GM12878 (cell line): ENCODE results near the gene MCF2L2. TPM values are rescaled to one million over a fixed set of nuclear protein-coding genes. Genes with fewer than 3 reads are reported as not detected.

Experiments
- ATAC-seq: fragments of 200-7000 bp; cut with Tn5 transposase; 3 replicates; pipeline ENCODE4 v1.9.1; 2020; ENCODE audit warnings: mild to moderate bottlenecking, moderate library complexity
- BruUV-seq: library from RNA; stranded (reverse); fragments of 400-500 nt; replicated peaks from 2 replicates; lab custom pipeline; 2021; lab: Mats Ljungman, UMichigan
- CTCF ChIA-PET: fragments of 300-600 bp; sonication (Branson Sonifier 250); formaldehyde crosslinking; extraction: SDS; loops from one replicate; lab custom pipeline; 2021; ENCODE audit warnings: inconsistent platforms; lab: Yijun Ruan, JAX
- POLR2A ChIA-PET: fragments of 350-600 bp; formaldehyde crosslinking; extraction: SDS; loops from one replicate; lab custom pipeline; 2021; ENCODE audit warnings: inconsistent platforms; lab: Charles Lee
- RAD21 ChIA-PET: fragments of 300-600 bp; sonication (Branson Sonifier 250); formaldehyde crosslinking; loops from one replicate; lab custom pipeline; 2023; ENCODE audit warnings: antibody characterized with exemption; ENCODE audit not compliant: unreplicated experiment; lab: Charles Lee
- SMC1A ChIA-PET: fragments of 300-600 bp; sonication (Branson Sonifier 250); formaldehyde crosslinking; loops from one replicate; lab custom pipeline; 2023; ENCODE audit not compliant: unreplicated experiment, uncharacterized antibody; lab: Charles Lee
- DNase-seq: peaks from one replicate; pipeline ENCODE4 v3.0.0-alpha.2; 2011; ENCODE audit warnings: low read depth, low spot score
- FAIRE-seq: peaks from 3 replicates; lab custom pipeline; 2011; peaks lifted over from hg19 to GRCh38; lab: Jason Lieb, UNC
- H2AFZ ChIP-seq: 2 replicates; pipeline ENCODE4 v1.6.0; 2011; ENCODE audit warnings: low read depth, low read length, control low read depth; ENCODE audit not compliant: control insufficient read depth
- H3K27ac ChIP-seq: 2 replicates; pipeline ENCODE4 v1.5.1; 2011; ENCODE audit warnings: control low read depth; ENCODE audit not compliant: control insufficient read depth, insufficient read depth
- H3K27me3 ChIP-seq, 2 experiments: replicated peaks in 1 of 2; 2 replicates each; pipeline versions ENCODE4 v1.6.0 to v1.6.1; 2011; ENCODE audit warnings: low read length in 1 of 2; ENCODE audit not compliant: control insufficient read depth in 2 of 2, insufficient read depth in 2 of 2
- H3K36me3 ChIP-seq, 2 experiments: 2 replicates each; pipeline ENCODE4 v1.5.1; 2011; ENCODE audit warnings: low read length in 1 of 2; ENCODE audit not compliant: control insufficient read depth in 2 of 2, insufficient read depth in 2 of 2
- H3K4me1 ChIP-seq: 2 replicates; pipeline ENCODE4 v1.6.1; 2011; ENCODE audit warnings: mild to moderate bottlenecking, low read length, moderate library complexity, mixed read lengths; ENCODE audit not compliant: control insufficient read depth, insufficient read depth
- H3K4me2 ChIP-seq: 2 replicates; pipeline ENCODE4 v1.6.0; 2011; ENCODE audit warnings: control low read depth; ENCODE audit not compliant: control insufficient read depth, insufficient read depth
- H3K4me3 ChIP-seq: fragments of 200-600 bp; sonication (generic); 2 replicates; pipeline ENCODE4 v1.5.1; 2016
- H3K79me2 ChIP-seq: 2 replicates; pipeline ENCODE4 v1.6.0; 2011; ENCODE audit warnings: low read length; ENCODE audit not compliant: control insufficient read depth, insufficient read depth
- H3K9ac ChIP-seq: 2 replicates; pipeline ENCODE4 v1.8.0; 2011; ENCODE audit warnings: low read length, control low read depth, mixed read lengths; ENCODE audit not compliant: control insufficient read depth, insufficient read depth
- H3K9me3 ChIP-seq: replicated peaks from 3 replicates; pipeline ENCODE4 v1.5.1; 2011; ENCODE audit warnings: mild to moderate bottlenecking, low read length; ENCODE audit not compliant: control insufficient read depth, insufficient read depth
- H4K20me1 ChIP-seq: 2 replicates; pipeline ENCODE4 v1.6.0; 2011; ENCODE audit not compliant: control insufficient read depth, insufficient read depth
- CBX3 ChIP-seq: fragments of 200-600 bp; sonication (generic); IDR thresholded peaks from 2 replicates; pipeline ENCODE4 v1.6.1; 2016; ENCODE audit warnings: low read depth, borderline replicate concordance
- E4F1 ChIP-seq: fragments of 450-650 bp; IDR thresholded peaks from 2 replicates; pipeline ENCODE4 v1.6.1; 2018; ENCODE audit warnings: borderline replicate concordance, mild to moderate bottlenecking; ENCODE audit not compliant: partially characterized antibody
- ESRRA ChIP-seq: IDR thresholded peaks from 2 replicates; pipeline ENCODE4 v1.6.1; 2012; ENCODE audit warnings: mild to moderate bottlenecking, low read length, improper control_type of control experiment
- HDAC6 ChIP-seq: fragments of 200-600 bp; sonication (generic); IDR thresholded peaks from one replicate; pipeline ENCODE4 v1.8.0; 2017; ENCODE audit warnings: antibody characterized with exemption; ENCODE audit not compliant: unreplicated experiment
- IKZF2 ChIP-seq, 2 experiments: fragments of 450-650 bp; IDR thresholded peaks; 2 replicates each; pipeline ENCODE4 v1.6.1; 2017; ENCODE audit warnings: mild to moderate bottlenecking in 2 of 2, moderate library complexity in 2 of 2
- IRF4 ChIP-seq: IDR thresholded peaks from 2 replicates; pipeline ENCODE4 v1.6.1; 2011; ENCODE audit warnings: low read depth, low read length
- IRF5 ChIP-seq: fragments of 450-650 bp; IDR thresholded peaks from 2 replicates; pipeline ENCODE4 v1.6.1; 2017; ENCODE audit warnings: borderline replicate concordance
- LARP7 ChIP-seq: fragments of 450-650 bp; IDR thresholded peaks from 2 replicates; pipeline ENCODE4 v1.6.1; 2017; ENCODE audit warnings: mild to moderate bottlenecking
- NFYA ChIP-seq: IDR thresholded peaks from 2 replicates; pipeline ENCODE4 v1.6.1; 2011; ENCODE audit warnings: low read depth, mild to moderate bottlenecking, low read length, improper control_type of control experiment, borderline replicate concordance
- RAD21 ChIP-seq: IDR thresholded peaks from 2 replicates; pipeline ENCODE4 v1.6.1; 2011; ENCODE audit warnings: mild to moderate bottlenecking, low read depth, low read length, moderate library complexity; ENCODE audit not compliant: insufficient read depth
- RB1 ChIP-seq: fragments of 450-650 bp; formaldehyde crosslinking; IDR thresholded peaks from 2 replicates; pipeline ENCODE4 v1.6.1; 2017; ENCODE audit warnings: mild to moderate bottlenecking, borderline replicate concordance
- SIX5 ChIP-seq: IDR thresholded peaks from 2 replicates; pipeline ENCODE4 v1.6.1; 2011; ENCODE audit warnings: mild to moderate bottlenecking, low read depth, low read length, moderate library complexity; ENCODE audit not compliant: severe bottlenecking
- TCF3 ChIP-seq: IDR thresholded peaks from 2 replicates; pipeline ENCODE4 v1.6.1; 2012; ENCODE audit warnings: low read depth, mild to moderate bottlenecking, low read length, borderline replicate concordance; ENCODE audit not compliant: insufficient read depth
- YY1 ChIP-seq: IDR thresholded peaks from 2 replicates; pipeline ENCODE4 v1.6.1; 2011; ENCODE audit warnings: low read depth, mild to moderate bottlenecking, low read length
- ZBED1 ChIP-seq: IDR thresholded peaks from 2 replicates; pipeline ENCODE4 v1.6.1; 2016; ENCODE audit warnings: borderline replicate concordance
- ZNF217 ChIP-seq: fragments of 450-650 bp; IDR thresholded peaks from 2 replicates; pipeline ENCODE4 v1.6.1; 2017; ENCODE audit warnings: antibody characterized with exemption, mild to moderate bottlenecking
- ZNF274 ChIP-seq: IDR thresholded peaks from one replicate; pipeline ENCODE4 v1.8.0; 2011; ENCODE audit not compliant: insufficient read length, insufficient read depth
- ZNF384 ChIP-seq: IDR thresholded peaks from 2 replicates; pipeline ENCODE4 v1.6.1; 2012; ENCODE audit warnings: low read depth, mild to moderate bottlenecking, low read length, improper control_type of control experiment, borderline replicate concordance
- WGBS: methylation state at CpG from one replicate; pipeline ENCODE4 v1.1.6; 2016; ENCODE audit warnings: low lambda C conversion rate; ENCODE audit not compliant: insufficient replicate concordance, insufficient coverage; ENCODE audit errors: missing lambda C conversion rate; 5-methylcytosine and 5-hydroxymethylcytosine counted together
- in situ Hi-C: fragments of 300-500 bp; cut with MboI; formaldehyde crosslinking; loops from 9 replicates; pipeline ENCODE4 v1.14.3; 2018; ENCODE audit warnings: mixed read lengths
- intact Hi-C: fragments of 100-400 bp; cut with micrococcal nuclease; formaldehyde crosslinking; loops from one replicate; pipeline ENCODE4 v1.14.2; 2022; ENCODE audit not compliant: unreplicated experiment
- polyA plus RNA-seq, 11 experiments: library from polyadenylated mRNA; depleted of rRNA in 4 of 11; unstranded in 6 of 11; stranded (reverse) in 5 of 11; fragments of >200 nt; fragmentation: Nextera tagmentation in 4 of 11; fragmentation: Illumina TruSeq in 1 of 11; extraction: Ambion mirVana in 4 of 11; extraction: Trizol in 1 of 11; gene quantifications; 1 replicate in 1 of 11; 2 replicates in 10 of 11; pipeline versions ENCODE4 v1.2.1 to v1.2.3, GENCODE V29; 2011 to 2016; ENCODE audit warnings: inconsistent platforms in 2 of 11, missing spikeins in 2 of 11, low read depth in 1 of 11
- total RNA-seq, 4 experiments: library from RNA; depleted of rRNA in 3 of 4; stranded (reverse); fragments of >200 nt in 3 of 4; fragmentation: Illumina TruSeq in 1 of 4; extraction: Trizol in 1 of 4; gene quantifications; 2 replicates each; pipeline versions ENCODE4 v1.2.1 to v1.2.3, GENCODE V29; 2013 to 2021

The MCF2L2 gene
- total and polyA plus RNA-seq, 10 of the 15 experiments (the other 5 are each of a cell fraction or from before 2014, with no cell fraction given) = 0.37 to 2.8 (median 1.4) TPM

- Histone ChIP-seq H3K4me2 (no peak overlapping the region), H3K9ac (no peak overlapping the region), H3K9me3 (no peaks in the 10 kb centered on the region), H3K27ac (no peak overlapping the region), H3K36me3 (no peaks in the 10 kb centered on the region), H3K79me2 (no peaks in the 10 kb centered on the region), H3K4me1 (peaks cover 5% of the 10 kb centered on the region), H4K20me1 (no peaks in the 10 kb centered on the region), H3K27me3 (no peaks in the 10 kb centered on the region), H3K4me3 (no peak overlapping the region), H2AFZ (no peak overlapping the region)
- CTCF ChIA-PET = interaction anchor here (0.6 to 2.7 kb wide), 10 partner anchors 9 to 569 kb away, joined by 3 to 18 read pairs (median 8); no protein-coding TSS in a partner anchor
- in situ Hi-C loops = no loop called here
- DNase-seq (no peak), ATAC-seq (no peak), FAIRE-seq (no peak)
- intact Hi-C loops = no loop called here
- POLR2A ChIA-PET = interaction anchor here (0.7 to 2.2 kb wide), 2 partner anchors 8 to 85 kb away, joined by 4 to 10 read pairs; no protein-coding TSS in a partner anchor
- WGBS = 75% methylated on average over 3 of the region's 3 CpGs
- SMC1A ChIA-PET = interaction anchor here (0.6 to 3.2 kb wide), 19 partner anchors 8 to 195 kb away, joined by 3 to 23 read pairs (median 5); partner anchors contain the start of gene B3GNT5
- RAD21 ChIA-PET = interaction anchor here (1.2 to 3.3 kb wide), 9 partner anchors 8 to 125 kb away, joined by 3 to 20 read pairs (median 10); partner anchors contain the start of gene LAMP3
- no TSS peak for BruUV-seq
- TF ChIP-seq HDAC6 (no peak), ZNF217 (no peak), E4F1 (no peak), IRF5 (no peak), ZNF274 (no peak), YY1 (no peak), CBX3 (no peak), LARP7 (no peak), SIX5 (no peak), RB1 (no peak), ZNF384 (no peak), ZBED1 (no peak), ESRRA (no peak), NFYA (no peak), TCF3 (no peak), IRF4 (no peak), IKZF2 (IDR thresholded peaks at IDR 0.05) (no peak), RAD21 (no peak)
Observed at GRCh38 chr3:183284570-183284969, 143.8 kb downstream of the MCF2L2 start.
